Measurements from ENCODE around the gene ATF5. TPM values are rescaled to one million over a fixed set of nuclear protein-coding genes. Genes with fewer than 3 reads are reported as not detected.
"Not testable (repeated sequence)": the region's sequence is repeated elsewhere in the genome, so short reads cannot be mapped to it uniquely, and the experiment has no call there.

ATF5 gene
- polyA plus RNA-seq, 5 donors, result 20.8 to 38.5 (median 22.9) TPM

GRCh38 chr19:49921871-49922795, 6.9 kb upstream of the ATF5 start:
- no peak for DNase-seq

- no peak for DNase-seq
These were observed 5.7 kb upstream of the ATF5 start for GRCh38 chr19:49923055-49924003.

GRCh38 chr19:49924004-49924880, 4.8 kb upstream of the ATF5 start:
- no peak for DNase-seq

- not testable (repeated sequence) for DNase-seq
These were observed 4.2 kb upstream of the ATF5 start for GRCh38 chr19:49924881-49925210.

- no peak for DNase-seq
These were observed 3.5 kb upstream of the ATF5 start for GRCh38 chr19:49925486-49925885.

GRCh38 chr19:49926515-49926914, 2.5 kb upstream of the ATF5 start:
- no peak for DNase-seq

- no peak for DNase-seq
These were observed 1.3 kb upstream of the ATF5 start for GRCh38 chr19:49927526-49928264.

GRCh38 chr19:49929611-49930482, 842 bp downstream of the ATF5 start:
- DNase-seq, result peak; percentile 94 to 95

- DNase-seq, result no peak
These were observed 1.5 kb downstream of the ATF5 start for GRCh38 chr19:49930483-49931011.

- DNase-seq, result no peak
These were observed 2.5 kb downstream of the ATF5 start for GRCh38 chr19:49931293-49932040.

GRCh38 chr19:49932041-49932451, 3.0 kb downstream of the ATF5 start:
- no peak for DNase-seq

GRCh38 chr19:49932731-49933131, 3.7 kb downstream of the ATF5 start:
- DNase-seq, result no peak

GRCh38 chr19:49933643-49934042, 4.6 kb downstream of the ATF5 start:
- DNase-seq, result no peak

- DNase-seq, result no peak
These were observed 7.5 kb downstream of the ATF5 start for GRCh38 chr19:49936549-49936948.

- DNase-seq, result peak; percentile 58 to 72
These were observed 8.9 kb downstream of the ATF5 start for GRCh38 chr19:49937750-49938381.

GRCh38 chr19:49938662-49939061, 9.7 kb downstream of the ATF5 start:
- DNase-seq, result no peak

- DNase-seq, result no peak
These were observed 10.9 kb downstream of the ATF5 start for GRCh38 chr19:49939721-49940481.

GRCh38 chr19:49940482-49940791, 11.4 kb downstream of the ATF5 start:
- DNase-seq, result no peak
